Adrenal gland (tissue), 5 donors: Measurements from ENCODE around the gene TPRX1.

Source experiments
- POLR2A ChIP-seq, 2 donors: fragments of 450-650 bp; IDR thresholded peaks; one replicate each; pipeline ENCODE4 v1.6.1; 2017; ENCODE audit warnings: antibody characterized with exemption in 2 of 2, mild to moderate bottlenecking in 2 of 2, moderate library complexity in 1 of 2
- TF ChIP-seq, protein P1 (sequence below), 6 experiments: fragments of 450-650 bp in 4 of 6; fragments of 200-600 bp in 2 of 6; sonication (generic) in 1 of 6; IDR thresholded peaks; 1 replicate in 5 of 6; 2 replicates in 1 of 6; pipeline versions ENCODE4 v1.5.1 to v1.8.0; 2016 to 2021; ENCODE audit warnings: antibody characterized with exemption in 6 of 6, mild to moderate bottlenecking in 2 of 6, moderate library complexity in 1 of 6
- donor health status: DM: no; HTN: no; CAD: no.

DNA sequence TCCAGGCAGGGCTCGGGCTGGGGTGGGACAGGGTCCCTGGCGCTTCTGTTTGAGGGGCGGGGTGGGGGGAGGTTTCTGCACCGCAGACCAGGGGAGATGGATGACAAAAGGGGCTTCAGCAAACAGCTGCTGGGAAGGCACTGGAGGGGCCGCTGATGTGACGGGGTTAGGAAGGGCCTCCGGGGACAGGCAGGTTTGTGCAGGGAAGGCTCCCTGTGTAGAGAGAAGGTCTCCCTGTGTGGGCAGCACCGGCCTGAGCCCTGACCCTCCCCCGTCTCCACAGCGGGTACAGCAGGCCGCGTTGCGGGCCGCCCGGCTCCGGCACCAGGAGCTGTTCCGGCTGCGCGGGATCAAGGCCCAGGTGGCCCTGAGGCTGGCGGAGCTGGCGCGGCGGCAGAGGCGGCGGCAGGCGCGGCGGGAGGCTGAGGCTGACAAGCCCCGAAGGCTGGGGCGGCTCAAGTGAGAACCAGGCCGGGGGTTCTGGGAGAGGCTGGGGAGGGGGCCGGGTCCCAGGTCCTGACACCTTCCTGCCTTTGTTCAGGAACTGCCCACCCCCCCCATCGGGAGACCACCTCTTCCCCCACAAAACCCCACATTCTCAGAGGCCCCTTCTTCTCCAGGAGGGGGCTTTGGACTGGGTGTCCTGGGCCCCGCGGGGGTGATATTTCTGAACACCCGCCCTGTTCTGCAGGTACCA lies 49.1 kb downstream of the TPRX1 start:
- TF ChIP-seq, protein P1, sequence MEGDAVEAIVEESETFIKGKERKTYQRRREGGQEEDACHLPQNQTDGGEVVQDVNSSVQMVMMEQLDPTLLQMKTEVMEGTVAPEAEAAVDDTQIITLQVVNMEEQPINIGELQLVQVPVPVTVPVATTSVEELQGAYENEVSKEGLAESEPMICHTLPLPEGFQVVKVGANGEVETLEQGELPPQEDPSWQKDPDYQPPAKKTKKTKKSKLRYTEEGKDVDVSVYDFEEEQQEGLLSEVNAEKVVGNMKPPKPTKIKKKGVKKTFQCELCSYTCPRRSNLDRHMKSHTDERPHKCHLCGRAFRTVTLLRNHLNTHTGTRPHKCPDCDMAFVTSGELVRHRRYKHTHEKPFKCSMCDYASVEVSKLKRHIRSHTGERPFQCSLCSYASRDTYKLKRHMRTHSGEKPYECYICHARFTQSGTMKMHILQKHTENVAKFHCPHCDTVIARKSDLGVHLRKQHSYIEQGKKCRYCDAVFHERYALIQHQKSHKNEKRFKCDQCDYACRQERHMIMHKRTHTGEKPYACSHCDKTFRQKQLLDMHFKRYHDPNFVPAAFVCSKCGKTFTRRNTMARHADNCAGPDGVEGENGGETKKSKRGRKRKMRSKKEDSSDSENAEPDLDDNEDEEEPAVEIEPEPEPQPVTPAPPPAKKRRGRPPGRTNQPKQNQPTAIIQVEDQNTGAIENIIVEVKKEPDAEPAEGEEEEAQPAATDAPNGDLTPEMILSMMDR (IDR thresholded peaks at IDR 0.05): no peak
- TF ChIP-seq POLR2A (IDR thresholded peaks at IDR 0.05): no peak
